Common myeloid progenitor, CD34-positive (primary cell): Measurements from ENCODE around the gene KRTAP20-1.

ENCODE experiments used
- CTCF ChIA-PET: fragments of 350-600 bp; sonication (Branson Sonifier 250); formaldehyde crosslinking; loops from one replicate; lab custom pipeline; 2021; ENCODE audit warnings: antibody characterized with exemption; lab: Charles Lee
- POLR2A ChIA-PET: fragments of 350-600 bp; sonication (Branson Sonifier 250); formaldehyde crosslinking; loops from one replicate; lab custom pipeline; 2021; ENCODE audit warnings: antibody characterized with exemption; lab: Charles Lee
- DNase-seq, 3 donors: peaks; one replicate each; pipeline versions ENCODE4 v3.0.0 to v3.0.0-alpha.2; 2013
- H3K27ac ChIP-seq, 2 experiments: 1 replicate in 1 of 2; 2 replicates in 1 of 2; pipeline ENCODE4 v1.7.0; 2013; ENCODE audit warnings: inconsistent platforms in 2 of 2, low read length in 2 of 2, mild to moderate bottlenecking in 2 of 2, low read depth in 1 of 2, moderate library complexity in 1 of 2; ENCODE audit not compliant: severe bottlenecking in 2 of 2, insufficient read depth in 1 of 2, poor library complexity in 1 of 2
- H3K27me3 ChIP-seq, 5 experiments: replicated peaks in 2 of 5; 1 replicate in 3 of 5; 2 replicates in 2 of 5; pipeline versions ENCODE4 v1.6.1 to v1.7.0; 2013; ENCODE audit warnings: low read length in 4 of 5, mild to moderate bottlenecking in 2 of 5, moderate library complexity in 2 of 5, inconsistent platforms in 1 of 5; ENCODE audit not compliant: insufficient read depth in 5 of 5, control insufficient read depth in 4 of 5
- H3K36me3 ChIP-seq, 4 experiments: 1 replicate in 2 of 4; 2 replicates in 2 of 4; pipeline versions ENCODE4 v1.6.1 to v1.7.0; 2013; ENCODE audit warnings: low read length in 3 of 4, control low read depth in 1 of 4, mild to moderate bottlenecking in 1 of 4; ENCODE audit not compliant: control insufficient read depth in 4 of 4, insufficient read depth in 4 of 4
- H3K4me1 ChIP-seq, 4 experiments: 1 replicate in 3 of 4; 2 replicates in 1 of 4; pipeline versions ENCODE4 v1.6.1 to v1.7.1; 2013; ENCODE audit warnings: low read length in 3 of 4, mild to moderate bottlenecking in 3 of 4, control low read depth in 1 of 4, inconsistent platforms in 1 of 4, moderate library complexity in 1 of 4; ENCODE audit not compliant: control insufficient read depth in 4 of 4, insufficient read depth in 4 of 4; ENCODE audit errors: control extremely low read depth in 1 of 4
- H3K4me3 ChIP-seq, 7 experiments: 1 replicate in 4 of 7; 2 replicates in 3 of 7; pipeline versions ENCODE4 v1.5.1 to v1.7.0; 2013; ENCODE audit warnings: mild to moderate bottlenecking in 7 of 7, low read length in 6 of 7, moderate library complexity in 6 of 7, inconsistent platforms in 2 of 7, low read depth in 2 of 7, control low read depth in 1 of 7; ENCODE audit not compliant: insufficient read depth in 4 of 7, control insufficient read depth in 1 of 7; ENCODE audit errors: extremely low read depth in 1 of 7
- H3K9me3 ChIP-seq, 5 experiments: 1 replicate in 4 of 5; 2 replicates in 1 of 5; pipeline versions ENCODE4 v1.6.1 to v1.7.1; 2013; ENCODE audit warnings: low read length in 4 of 5, mild to moderate bottlenecking in 2 of 5, inconsistent platforms in 1 of 5, low read depth in 1 of 5, moderate library complexity in 1 of 5; ENCODE audit not compliant: control insufficient read depth in 4 of 5, insufficient read depth in 2 of 5; ENCODE audit errors: control extremely low read depth in 1 of 5
- WGBS: methylation state at CpG from one replicate; pipeline ENCODE4 v1.1.5; 2013; ENCODE audit not compliant: insufficient coverage; 5-methylcytosine and 5-hydroxymethylcytosine counted together

KRTAP20-1 gene

GRCh38 chr21:30592140-30592539, 24.1 kb upstream of the KRTAP20-1 start, which contains the start of gene KRTAP6-3:
Gene KRTAP6-3 (plus strand): TSS chr21:30592440. CDS start chr21:30592446, 6 bp downstream.
- ChIA-PET CTCF (no interaction called here), POLR2A (no interaction called here)
- DNase-seq = no peak
- Histone ChIP-seq H3K9me3 (no peaks in the 10 kb centered on the region), H3K4me3 (no peak within 1 kb of the TSS), H3K27me3 (no peaks in the 10 kb centered on the region), H3K27ac (no peak within 1 kb of the TSS), H3K4me1 (no peaks in the 10 kb centered on the region), H3K36me3 (no peaks in the 10 kb centered on the region)
- WGBS = 96% methylated on average over 3 of the region's 4 CpGs

GRCh38 chr21:30598802-30599201, 17.4 kb upstream of the KRTAP20-1 start, which contains the start of gene KRTAP6-2:
Gene KRTAP6-2 (minus strand): TSS chr21:30598902. CDS start chr21:30598874, 28 bp downstream.
- H3K4me1 ChIP-seq = no peaks in the 10 kb centered on the region
- 91% methylated on average over 6 of the region's 6 CpGs for WGBS

GRCh38 chr21:30600787-30601186, 15.4 kb upstream of the KRTAP20-1 start, which contains the start of gene KRTAP22-1:
Gene KRTAP22-1 (plus strand): TSS chr21:30601087.
- Histone ChIP-seq H3K4me3 (no peak within 1 kb of the TSS), H3K27me3 (no peaks in the 10 kb centered on the region), H3K9me3 (no peaks in the 10 kb centered on the region), H3K27ac (no peak within 1 kb of the TSS), H3K4me1 (no peaks in the 10 kb centered on the region), H3K36me3 (no peaks in the 10 kb centered on the region)
- DNase-seq = no peak
- CTCF ChIA-PET = no interaction called here
- no CpG with 5 or more reads among the region's 1 CpG for whole genome bisulfite sequencing
- POLR2A ChIA-PET = no interaction called here

More at GRCh38 chr21:30598802-30599201, 17.4 kb upstream of the KRTAP20-1 start, which contains the start of gene KRTAP6-2:
- ChIA-PET POLR2A (no interaction called here), CTCF (no interaction called here)
- Histone ChIP-seq H3K36me3 (no peaks in the 10 kb centered on the region), H3K27ac (no peak within 1 kb of the TSS), H3K4me3 (no peak within 1 kb of the TSS), H3K9me3 (no peaks in the 10 kb centered on the region), H3K27me3 (no peaks in the 10 kb centered on the region)
- no peak for DNase-seq

- no peak overlapping the region for H3K27ac ChIP-seq
- CTCF ChIA-PET = no interaction called here
- whole genome bisulfite sequencing = 89% methylated on average over 2 of the region's 2 CpGs
- H3K36me3 ChIP-seq = no peaks in the 10 kb centered on the region
- no peak for DNase-seq
- no peaks in the 10 kb centered on the region for H3K9me3 ChIP-seq
- no peak overlapping the region for H3K4me3 ChIP-seq
- POLR2A ChIA-PET = no interaction called here
- no peaks in the 10 kb centered on the region for H3K27me3 ChIP-seq
- H3K4me1 ChIP-seq = no peaks in the 10 kb centered on the region
Measured at GRCh38 chr21:30605968-30606367, 10.3 kb upstream of the KRTAP20-1 start.

GRCh38 chr21:30612132-30612531, 4.1 kb upstream of the KRTAP20-1 start:
- no peaks in the 10 kb centered on the region for H3K4me1 ChIP-seq
- no peak overlapping the region for H3K27ac ChIP-seq
- 100% methylated on average over 1 of the region's 2 CpGs for WGBS
- H3K27me3 ChIP-seq = no peaks in the 10 kb centered on the region
- H3K9me3 ChIP-seq = no peaks in the 10 kb centered on the region
- CTCF ChIA-PET = no interaction called here
- POLR2A ChIA-PET = no interaction called here
- no peak for DNase-seq
- no peak overlapping the region for H3K4me3 ChIP-seq
- H3K36me3 ChIP-seq = no peaks in the 10 kb centered on the region

GRCh38 chr21:30613836-30614235, 2.4 kb upstream of the KRTAP20-1 start, which contains the start of gene KRTAP6-1:
Gene KRTAP6-1 (minus strand): TSS chr21:30613930. CDS start chr21:30613904, 26 bp downstream.
- no peak within 1 kb of the TSS for H3K4me3 ChIP-seq
- no peak for DNase-seq

GRCh38 chr21:30615199-30615598, 1.0 kb upstream of the KRTAP20-1 start:
- Histone ChIP-seq H3K4me3 (no peak overlapping the region), H3K4me1 (no peaks in the 10 kb centered on the region), H3K27ac (no peak overlapping the region), H3K27me3 (no peaks in the 10 kb centered on the region), H3K36me3 (no peaks in the 10 kb centered on the region), H3K9me3 (no peaks in the 10 kb centered on the region)
- no peak for DNase-seq
- CTCF ChIA-PET = no interaction called here
- POLR2A ChIA-PET = no interaction called here

More at GRCh38 chr21:30613836-30614235, 2.4 kb upstream of the KRTAP20-1 start, which contains the start of gene KRTAP6-1:
- POLR2A ChIA-PET = interaction anchor here (0.6 kb wide), 1 partner anchor 165 kb away, joined by 5 read pairs; no protein-coding TSS in a partner anchor
- 80% methylated on average over 1 of the region's 2 CpGs for WGBS
- H3K36me3 ChIP-seq = no peaks in the 10 kb centered on the region
- CTCF ChIA-PET = no interaction called here
- H3K4me1 ChIP-seq = no peaks in the 10 kb centered on the region
- no peaks in the 10 kb centered on the region for H3K27me3 ChIP-seq
- H3K27ac ChIP-seq = no peak within 1 kb of the TSS
- H3K9me3 ChIP-seq = no peaks in the 10 kb centered on the region
